HG03097 (cell line): Measurements from ENCODE around the gene C20orf204.

Experiments used
- ATAC-seq: cut with Tn5 transposase; IDR thresholded peaks from one replicate; pipeline ENCODE4 v1.9.1; 2021; ENCODE audit not compliant: unreplicated experiment, low FRiP score

C20orf204 gene

GRCh38 chr20:64041040-64041780 lies 5.2 kb downstream of the C20orf204 start:
- no peak for ATAC-seq

GRCh38 chr20:64041781-64042053 lies 5.7 kb downstream of the C20orf204 start:
- no peak for ATAC-seq

- ATAC-seq, result no peak
Measured at GRCh38 chr20:64042054-64042781, 6.2 kb downstream of the C20orf204 start.

- no peak for ATAC-seq
Measured at GRCh38 chr20:64043768-64044167, 7.8 kb downstream of the C20orf204 start.

- no peak for ATAC-seq
Measured at GRCh38 chr20:64044484-64045247, 8.7 kb downstream of the C20orf204 start.

GRCh38 chr20:64045346-64046011 lies 9.5 kb downstream of the C20orf204 start:
- ATAC-seq, result no peak

- ATAC-seq, result no peak
Measured at GRCh38 chr20:64047046-64047389, 11.0 kb downstream of the C20orf204 start.

GRCh38 chr20:64047968-64048401 lies 12.0 kb downstream of the C20orf204 start:
- ATAC-seq, result no peak

- ATAC-seq, result no peak
Measured at GRCh38 chr20:64048402-64049044, 12.5 kb downstream of the C20orf204 start.

GRCh38 chr20:64049060-64049877 lies 13.3 kb downstream of the C20orf204 start, which contains the start of gene SOX18:
SOX18 (minus strand) TSS chr20:64049639; CDS start chr20:64049516, 123 bp downstream.
- no peak for ATAC-seq

- no peak for ATAC-seq
Measured at GRCh38 chr20:64049878-64050260, 13.9 kb downstream of the C20orf204 start.

- ATAC-seq, result no peak
Measured at GRCh38 chr20:64050261-64051032, 14.5 kb downstream of the C20orf204 start.

- ATAC-seq, result no peak
Measured at GRCh38 chr20:64051033-64051452, 15.1 kb downstream of the C20orf204 start.

GRCh38 chr20:64051561-64052325 lies 15.8 kb downstream of the C20orf204 start:
- ATAC-seq, result no peak

- ATAC-seq, result no peak
Measured at GRCh38 chr20:64052326-64052722, 16.3 kb downstream of the C20orf204 start.

GRCh38 chr20:64052987-64053840 lies 17.2 kb downstream of the C20orf204 start:
- ATAC-seq, result no peak
